ENCODE measurements around the gene RMI1. TPM values are rescaled to one million over a fixed set of nuclear protein-coding genes. Genes with fewer than 3 reads are reported as not detected.
A peak's percentile ranks its signal among the peaks of the same experiment; 100 is the strongest.

The RMI1 gene
- total RNA-seq, 1 donor from 2014 or later, result 3.7 TPM

DNA sequence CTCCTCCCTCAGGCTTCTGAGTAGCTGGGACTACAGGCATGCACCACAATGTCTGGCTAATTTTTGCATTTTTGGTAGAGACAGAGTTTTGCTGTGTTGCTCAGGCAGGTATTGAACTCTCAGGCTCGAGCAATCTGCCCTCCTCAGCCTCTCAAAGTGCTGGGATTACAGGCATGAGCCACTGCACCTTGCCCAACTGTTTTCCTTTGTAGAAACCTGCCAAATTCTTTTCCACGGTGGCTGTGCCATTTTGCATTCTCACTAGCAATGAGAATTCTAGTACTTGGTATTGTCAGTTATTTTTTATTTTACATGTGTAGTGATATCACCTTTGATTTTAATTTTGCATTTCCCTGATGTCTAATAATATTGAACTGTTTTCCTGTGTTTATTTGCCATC lies 7.8 kb downstream of the RMI1 start:
- H3K4me3 ChIP-seq (ENCODE audit: low read depth, low read length), result no peak overlapping the region
- DNase-seq (ENCODE audit: low read depth) (no peak), FAIRE-seq (no peak)
- H3K27me3 ChIP-seq (ENCODE audit: control insufficient read depth, insufficient read depth, low read length), result no peaks in the 10 kb centered on the region
- H3K36me3 ChIP-seq (ENCODE audit: control insufficient read depth, insufficient read depth, low read length), result no peaks in the 10 kb centered on the region
- TF ChIP-seq, protein P1, sequence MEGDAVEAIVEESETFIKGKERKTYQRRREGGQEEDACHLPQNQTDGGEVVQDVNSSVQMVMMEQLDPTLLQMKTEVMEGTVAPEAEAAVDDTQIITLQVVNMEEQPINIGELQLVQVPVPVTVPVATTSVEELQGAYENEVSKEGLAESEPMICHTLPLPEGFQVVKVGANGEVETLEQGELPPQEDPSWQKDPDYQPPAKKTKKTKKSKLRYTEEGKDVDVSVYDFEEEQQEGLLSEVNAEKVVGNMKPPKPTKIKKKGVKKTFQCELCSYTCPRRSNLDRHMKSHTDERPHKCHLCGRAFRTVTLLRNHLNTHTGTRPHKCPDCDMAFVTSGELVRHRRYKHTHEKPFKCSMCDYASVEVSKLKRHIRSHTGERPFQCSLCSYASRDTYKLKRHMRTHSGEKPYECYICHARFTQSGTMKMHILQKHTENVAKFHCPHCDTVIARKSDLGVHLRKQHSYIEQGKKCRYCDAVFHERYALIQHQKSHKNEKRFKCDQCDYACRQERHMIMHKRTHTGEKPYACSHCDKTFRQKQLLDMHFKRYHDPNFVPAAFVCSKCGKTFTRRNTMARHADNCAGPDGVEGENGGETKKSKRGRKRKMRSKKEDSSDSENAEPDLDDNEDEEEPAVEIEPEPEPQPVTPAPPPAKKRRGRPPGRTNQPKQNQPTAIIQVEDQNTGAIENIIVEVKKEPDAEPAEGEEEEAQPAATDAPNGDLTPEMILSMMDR (IDR thresholded peaks at IDR 0.05; ENCODE audit: insufficient read depth, low read length, severe bottlenecking), result no peak

DNA sequence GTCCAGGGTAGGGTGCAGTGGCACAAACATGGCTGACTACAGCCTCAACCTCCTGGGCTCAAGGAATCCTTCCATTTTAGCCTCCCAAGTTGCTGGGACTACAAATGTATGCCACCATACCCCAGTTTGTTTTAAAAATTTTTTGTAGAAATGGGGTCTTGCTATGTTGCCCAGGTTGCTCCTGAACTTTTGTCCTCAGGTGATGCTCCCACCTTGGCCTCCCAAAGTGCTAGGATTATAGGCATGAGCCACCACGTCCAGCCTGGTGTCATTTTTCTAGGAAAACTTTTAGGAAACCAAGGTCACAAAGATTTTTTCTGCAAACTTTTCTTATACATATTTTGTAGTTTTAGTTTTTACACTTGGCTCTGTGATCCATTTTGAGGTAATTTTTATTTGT lies 10.8 kb downstream of the RMI1 start:
- Histone ChIP-seq H3K36me3 (ENCODE audit: control insufficient read depth, insufficient read depth, low read length) (no peaks in the 10 kb centered on the region), H3K4me3 (ENCODE audit: low read depth, low read length) (no peak overlapping the region), H3K27me3 (ENCODE audit: control insufficient read depth, insufficient read depth, low read length) (no peaks in the 10 kb centered on the region)
- FAIRE-seq, result no peak
- DNase-seq (ENCODE audit: low read depth), result no peak
- TF ChIP-seq, protein P1 (IDR thresholded peaks at IDR 0.05; ENCODE audit: insufficient read depth, low read length, severe bottlenecking), result no peak

DNA sequence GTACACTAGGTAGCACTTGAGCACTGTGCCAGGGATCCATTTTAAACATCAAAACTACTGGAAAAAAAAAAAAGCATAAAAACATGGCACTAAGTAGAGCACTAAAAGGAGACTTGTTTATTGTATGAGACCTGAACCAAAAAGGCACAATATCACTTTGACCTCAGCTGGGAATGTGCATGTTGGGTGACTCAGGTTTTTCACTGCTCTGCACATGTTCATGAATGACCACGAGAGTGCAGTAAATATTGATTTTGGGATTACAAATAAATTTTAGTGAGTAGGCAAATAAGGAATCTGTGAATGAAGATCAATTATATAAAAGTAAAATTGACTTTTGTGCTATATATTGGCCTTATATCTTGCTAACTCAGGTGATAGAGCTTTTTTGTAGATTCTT lies 11.8 kb downstream of the RMI1 start:
- DNase-seq (ENCODE audit: low read depth) (peak; percentile 52), FAIRE-seq (no peak)
- Histone ChIP-seq H3K27me3 (ENCODE audit: control insufficient read depth, insufficient read depth, low read length) (no peaks in the 10 kb centered on the region), H3K36me3 (ENCODE audit: control insufficient read depth, insufficient read depth, low read length) (no peaks in the 10 kb centered on the region), H3K4me3 (ENCODE audit: low read depth, low read length) (no peak overlapping the region)
- TF ChIP-seq, protein P1 (IDR thresholded peaks at IDR 0.05; ENCODE audit: insufficient read depth, low read length, severe bottlenecking), result peak; percentile 8

DNA sequence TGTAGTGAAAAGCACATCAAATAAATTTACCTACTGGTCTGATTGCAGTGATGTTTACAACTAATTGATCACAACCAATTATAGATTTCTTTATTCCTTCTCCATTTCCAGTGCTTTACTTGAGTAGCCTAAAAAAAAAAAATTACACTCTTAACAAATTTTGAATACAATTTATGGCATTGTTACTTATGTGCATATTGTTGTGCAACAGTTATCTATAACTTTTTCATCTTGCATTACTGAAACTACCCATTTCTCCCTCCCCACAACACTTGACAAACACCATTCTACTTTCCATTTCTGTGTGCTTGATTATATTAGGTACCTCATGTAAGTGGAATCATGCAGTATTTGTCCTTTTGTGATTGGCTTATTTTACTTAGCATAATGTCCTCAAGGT lies 12.3 kb downstream of the RMI1 start:
- Histone ChIP-seq H3K4me3 (ENCODE audit: low read depth, low read length) (no peak overlapping the region), H3K27me3 (ENCODE audit: control insufficient read depth, insufficient read depth, low read length) (no peaks in the 10 kb centered on the region), H3K36me3 (ENCODE audit: control insufficient read depth, insufficient read depth, low read length) (no peaks in the 10 kb centered on the region)
- no peak for FAIRE-seq
- DNase-seq (ENCODE audit: low read depth), result no peak
- TF ChIP-seq, protein P1 (IDR thresholded peaks at IDR 0.05; ENCODE audit: insufficient read depth, low read length, severe bottlenecking), result no peak

DNA sequence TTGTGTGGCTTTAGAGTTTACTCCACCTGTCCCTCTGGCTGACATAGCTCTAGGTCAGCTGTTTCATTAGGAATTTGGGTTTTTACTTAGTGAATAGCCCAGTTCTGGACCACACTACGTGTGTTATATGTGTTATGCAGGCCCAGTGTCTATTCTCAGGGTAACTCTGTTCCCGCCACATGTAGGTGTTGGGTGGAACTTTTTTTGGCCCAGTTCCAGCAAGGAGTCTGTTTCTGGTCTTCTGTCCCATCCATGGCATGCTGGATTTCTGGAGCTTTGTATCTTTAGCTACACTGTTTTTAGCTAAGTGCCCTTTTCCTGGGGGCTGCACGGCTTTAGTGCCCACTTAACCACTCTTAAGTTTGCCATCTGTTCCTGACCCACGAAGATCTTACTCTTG lies 15.5 kb downstream of the RMI1 start:
- no peaks in the 10 kb centered on the region for H3K36me3 ChIP-seq (ENCODE audit: control insufficient read depth, insufficient read depth, low read length)
- H3K4me3 ChIP-seq (ENCODE audit: low read depth, low read length), result no peak overlapping the region
- H3K27me3 ChIP-seq (ENCODE audit: control insufficient read depth, insufficient read depth, low read length), result no peaks in the 10 kb centered on the region
- FAIRE-seq (no peak), DNase-seq (ENCODE audit: low read depth) (no peak)
- TF ChIP-seq, protein P1 (IDR thresholded peaks at IDR 0.05; ENCODE audit: insufficient read depth, low read length, severe bottlenecking), result no peak

DNA sequence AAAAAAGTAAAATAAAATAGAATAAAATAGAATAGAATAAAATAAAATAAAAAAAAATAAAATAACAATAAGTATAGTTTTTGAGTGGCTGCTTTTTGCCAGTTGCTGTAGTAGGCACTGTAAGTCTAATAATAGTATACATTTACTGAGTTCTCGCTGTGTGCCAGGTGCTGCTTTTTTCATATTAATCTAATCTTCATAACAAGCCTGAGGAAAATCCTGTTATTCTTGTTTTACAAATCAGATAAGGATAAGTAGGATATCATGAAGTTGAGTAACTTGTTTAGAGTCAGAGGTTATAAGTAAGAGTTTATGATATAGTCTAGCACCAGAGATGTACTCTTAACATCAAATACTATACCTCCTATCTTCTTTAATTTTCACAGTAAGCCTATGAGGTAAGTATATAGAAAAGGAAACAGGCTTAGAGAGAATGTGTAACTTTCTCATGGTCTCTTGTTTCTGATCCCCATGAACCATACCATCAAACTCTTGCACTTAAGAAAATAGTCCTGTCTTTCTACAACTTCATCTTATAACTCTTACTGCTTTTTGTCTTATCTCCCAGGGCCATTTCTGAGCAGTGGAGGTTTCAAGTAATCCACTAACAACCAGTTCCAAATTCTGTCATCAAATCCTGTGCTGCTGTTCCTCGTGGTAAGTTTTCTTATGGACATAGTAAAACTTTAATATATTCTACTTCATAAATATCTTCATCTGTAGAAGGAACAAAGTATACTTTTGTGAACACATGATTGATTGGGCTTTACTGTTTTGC lies 18.7 kb downstream of the RMI1 start:
- no peaks in the 10 kb centered on the region for H3K27me3 ChIP-seq (ENCODE audit: control insufficient read depth, insufficient read depth, low read length)
- no peak for FAIRE-seq
- TF ChIP-seq, protein P1 (IDR thresholded peaks at IDR 0.05; ENCODE audit: insufficient read depth, low read length, severe bottlenecking), result no peak
- H3K4me3 ChIP-seq (ENCODE audit: low read depth, low read length), result no peak overlapping the region
- H3K36me3 ChIP-seq (ENCODE audit: control insufficient read depth, insufficient read depth, low read length), result no peaks in the 10 kb centered on the region
- DNase-seq (ENCODE audit: low read depth), result no peak

Measured in bronchial epithelial cell (primary cell).